ENCODE data around the gene MYL2. TPM values are rescaled to one million over a fixed set of nuclear protein-coding genes. Genes with fewer than 3 reads are reported as not detected.

Gene MYL2
- total RNA-seq, 1 experiment from 2014 or later, result not detected

- TF ChIP-seq NFYB (CRISPR knock-in tag; conservative IDR thresholded peaks at IDR 0.05; ENCODE audit: low read depth), result no peak
- no peak for TF ChIP-seq TEAD4 (CRISPR knock-in tag; IDR thresholded peaks at IDR 0.05)
- TF ChIP-seq ZMAT4 (CRISPR knock-in tag; IDR thresholded peaks at IDR 0.05), result no peak
- TF ChIP-seq ZNF532 (CRISPR knock-in tag; IDR thresholded peaks at IDR 0.05; ENCODE audit: borderline replicate concordance), result no peak
- no peak for TF ChIP-seq ATF3 (CRISPR knock-in tag; conservative IDR thresholded peaks at IDR 0.05)
- no peak for TF ChIP-seq MYBL2 (CRISPR knock-in tag; IDR thresholded peaks at IDR 0.05)
- no peak for TF ChIP-seq ESRRA (CRISPR knock-in tag; IDR thresholded peaks at IDR 0.05; ENCODE audit: borderline replicate concordance)
- no peak for TF ChIP-seq GRHL2 (CRISPR knock-in tag; IDR thresholded peaks at IDR 0.05; ENCODE audit: insufficient replicate concordance, severe bottlenecking)
- no peak for TF ChIP-seq E2F5 (CRISPR knock-in tag; IDR thresholded peaks at IDR 0.05)
Measured at GRCh38 chr12:110912263-110912662, 8.1 kb downstream of the MYL2 start (continued).

GRCh38 chr12:110908377-110909152 is 11.8 kb downstream of the MYL2 start:
- ATAC-seq (no peak), DNase-seq (ENCODE audit: low spot score) (no peak)
- Mint-ChIP-seq H3K27ac (no peak overlapping the region), H3K4me3 (no peak overlapping the region), H3K27me3 (ENCODE audit: low read depth) (peaks cover 4% of the 10 kb centered on the region), H3K9me3 (no peaks in the 10 kb centered on the region; the same call in 1 of the 2 replicates), H3K4me1 (no peaks in the 10 kb centered on the region), H3K36me3 (no peaks in the 10 kb centered on the region)
- CTCF ChIA-PET, result interaction anchor here (0.7 kb wide), 1 partner anchor 14 kb away, joined by 3 read pairs; no protein-coding TSS in a partner anchor
- POLR2A ChIA-PET, result no interaction called here
- TF ChIP-seq E2F1 (CRISPR knock-in tag; IDR thresholded peaks at IDR 0.05), result no peak
- no peak for TF ChIP-seq ESRRA (CRISPR knock-in tag; IDR thresholded peaks at IDR 0.05; ENCODE audit: borderline replicate concordance)
- TF ChIP-seq ZNF532 (CRISPR knock-in tag; IDR thresholded peaks at IDR 0.05; ENCODE audit: borderline replicate concordance), result no peak
- TF ChIP-seq CREB1 (CRISPR knock-in tag; IDR thresholded peaks at IDR 0.05), result no peak
- TF ChIP-seq TEAD4 (CRISPR knock-in tag; IDR thresholded peaks at IDR 0.05), result no peak
- TF ChIP-seq IRF1 (CRISPR knock-in tag; IDR thresholded peaks at IDR 0.05), result no peak
- no peak for TF ChIP-seq ZBTB43 (CRISPR knock-in tag; IDR thresholded peaks at IDR 0.05)
- no peak for TF ChIP-seq ZNF396 (CRISPR knock-in tag; IDR thresholded peaks at IDR 0.05; ENCODE audit: borderline replicate concordance)
- no peak for TF ChIP-seq PRRX2 (CRISPR knock-in tag; IDR thresholded peaks at IDR 0.05)
- no peak for TF ChIP-seq USF1 (CRISPR knock-in tag; IDR thresholded peaks at IDR 0.05)
- no peak for TF ChIP-seq ZBTB21 (CRISPR knock-in tag; IDR thresholded peaks at IDR 0.05; ENCODE audit: borderline replicate concordance)
- TF ChIP-seq ZNF317 (CRISPR knock-in tag; IDR thresholded peaks at IDR 0.05; ENCODE audit: borderline replicate concordance, low read depth), result no peak
- TF ChIP-seq CREM (CRISPR knock-in tag; IDR thresholded peaks at IDR 0.05), result no peak
- TF ChIP-seq NFATC4 (CRISPR knock-in tag; IDR thresholded peaks at IDR 0.05), result no peak

All from WTC11 (cell line).